HCT116 (cell line): ENCODE measurements around the gene PLAGL2. TPM values are rescaled to one million over a fixed set of nuclear protein-coding genes. Genes with fewer than 3 reads are reported as not detected.

Experiments
- ATAC-seq: fragments of 200-7000 bp; cut with Tn5 transposase; 2 replicates; pipeline ENCODE4 v1.9.1; 2020; ENCODE audit warnings: mild to moderate bottlenecking, moderate library complexity
- BruUV-seq: library from RNA; stranded (reverse); fragments of 400-500 nt; replicated peaks from 2 replicates; lab custom pipeline; 2021; lab: Mats Ljungman, UMichigan
- CTCF ChIA-PET: fragments of 300-600 bp; sonication (Branson Sonifier 250); formaldehyde crosslinking; loops from one replicate; lab custom pipeline; 2021; ENCODE audit warnings: antibody characterized with exemption; lab: Charles Lee
- POLR2A ChIA-PET: fragments of 300-600, 350-600 bp; sonication (Branson Sonifier 250); formaldehyde crosslinking; loops from one replicate; lab custom pipeline; 2021; ENCODE audit warnings: antibody characterized with exemption; lab: Charles Lee
- RAD21 ChIA-PET, 2 experiments: fragments of 300-600 bp; sonication (Branson Sonifier 250); formaldehyde crosslinking; loops; one replicate each; lab custom pipeline; 2023; ENCODE audit warnings: low total read pairs in 2 of 2; ENCODE audit not compliant: uncharacterized antibody in 2 of 2, unreplicated experiment in 2 of 2, low non-redundant PET in 1 of 2; lab: Charles Lee
- DNase-seq: peaks from one replicate; pipeline ENCODE4 v3.0.0-alpha.2; 2010; ENCODE audit warnings: low read depth, low spot score
- H2AFZ ChIP-seq: fragments of 200-600 bp; shearing (Covaris generic), sonication (generic); 2 replicates; pipeline ENCODE4 v1.6.1; 2017; ENCODE audit warnings: low read depth, mixed run types, mixed read lengths, antibody characterized with exemption, low read length; ENCODE audit not compliant: poor library complexity, severe bottlenecking
- H3K27ac ChIP-seq: 2 replicates; pipeline ENCODE4 v1.5.1; 2012; ENCODE audit warnings: low read depth, low read length
- H3K27me3 ChIP-seq: fragments of 200-600 bp; sonication (generic); 2 replicates; pipeline ENCODE4 v1.6.1; 2016; ENCODE audit warnings: mixed run types, low read length, mixed read lengths; ENCODE audit not compliant: insufficient read depth
- H3K36me3 ChIP-seq, 2 experiments: fragments of 200-500 bp in 1 of 2; fragments of 200-600 bp in 1 of 2; sonication (Bioruptor generic) in 1 of 2; sonication (generic) in 1 of 2; 2 replicates each; pipeline versions ENCODE4 v1.5.1 to v1.6.1; 2014 to 2016; ENCODE audit warnings: low read length in 2 of 2, inconsistent platforms in 1 of 2, mixed read lengths in 1 of 2, mixed run types in 1 of 2; ENCODE audit not compliant: insufficient read depth in 2 of 2, control insufficient read depth in 1 of 2
- H3K4me1 ChIP-seq, 2 experiments: fragments of 200-600 bp in 1 of 2; sonication (generic) in 1 of 2; 2 replicates each; pipeline versions ENCODE4 v1.5.1 to v1.6.1; 2012 to 2017; ENCODE audit warnings: low read length in 2 of 2, inconsistent platforms in 1 of 2, mild to moderate bottlenecking in 1 of 2, mixed read lengths in 1 of 2, mixed run types in 1 of 2, moderate library complexity in 1 of 2; ENCODE audit not compliant: insufficient read depth in 2 of 2, control insufficient read depth in 1 of 2
- H3K4me2 ChIP-seq: fragments of 200-600 bp; sonication (generic); 2 replicates; pipeline ENCODE4 v1.6.1; 2017; ENCODE audit warnings: mixed run types, low read length, mixed read lengths
- H3K4me3 ChIP-seq, 2 experiments: fragments of 200-600 bp in 1 of 2; sonication (generic) in 1 of 2; replicated peaks in 1 of 2; 2 replicates each; pipeline ENCODE4 v1.5.1; 2011 to 2016; ENCODE audit warnings: low read length in 2 of 2, control low read depth in 1 of 2, low read depth in 1 of 2, mild to moderate bottlenecking in 1 of 2, mixed read lengths in 1 of 2, mixed run types in 1 of 2
- H3K79me2 ChIP-seq: fragments of 200-600 bp; sonication (generic); 2 replicates; pipeline ENCODE4 v1.6.1; 2017; ENCODE audit warnings: mild to moderate bottlenecking, mixed run types, low read length, moderate library complexity, mixed read lengths; ENCODE audit not compliant: insufficient read depth
- H3K9ac ChIP-seq: fragments of 200-600 bp; sonication (generic); 2 replicates; pipeline ENCODE4 v1.6.1; 2016; ENCODE audit warnings: low read length, mixed read lengths
- H3K9me2 ChIP-seq: fragments of 200-600 bp; sonication (generic), shearing (Covaris generic); 2 replicates; pipeline ENCODE4 v1.6.1; 2017; ENCODE audit warnings: mixed run types, mild to moderate bottlenecking, moderate library complexity; ENCODE audit not compliant: insufficient read depth
- H3K9me3 ChIP-seq, 2 experiments: fragments of 200-500 bp in 1 of 2; fragments of 200-600 bp in 1 of 2; sonication (Bioruptor generic) in 1 of 2; sonication (generic) in 1 of 2; 2 replicates each; pipeline ENCODE4 v1.6.1; 2014 to 2017; ENCODE audit warnings: low read length in 2 of 2, mixed read lengths in 2 of 2, inconsistent platforms in 1 of 2, low read depth in 1 of 2, mild to moderate bottlenecking in 1 of 2, mixed run types in 1 of 2, moderate library complexity in 1 of 2; ENCODE audit not compliant: control insufficient read depth in 1 of 2, insufficient read depth in 1 of 2
- H4K20me1 ChIP-seq: fragments of 200-600 bp; sonication (generic), shearing (Covaris generic); 2 replicates; pipeline ENCODE4 v1.6.1; 2017; ENCODE audit warnings: mixed run types, mild to moderate bottlenecking, moderate library complexity; ENCODE audit not compliant: insufficient read depth
- ATF3 ChIP-seq: IDR thresholded peaks from 2 replicates; pipeline ENCODE4 v1.6.1; 2012
- CBX3 ChIP-seq: IDR thresholded peaks from 2 replicates; pipeline ENCODE4 v1.6.1; 2012; ENCODE audit warnings: low read depth
- CEBPB ChIP-seq: IDR thresholded peaks from 2 replicates; pipeline ENCODE4 v1.6.1; 2012; ENCODE audit warnings: low read depth
- EGR1 ChIP-seq: IDR thresholded peaks from 2 replicates; pipeline ENCODE4 v1.6.1; 2012; ENCODE audit warnings: low read depth
- ELF1 ChIP-seq: IDR thresholded peaks from 2 replicates; pipeline ENCODE4 v1.6.1; 2012; ENCODE audit warnings: low read depth, borderline replicate concordance
- EZH2phosphoT487 ChIP-seq: fragments of 200-600 bp; IDR thresholded peaks from 2 replicates; pipeline ENCODE4 v1.6.1; 2018; ENCODE audit warnings: antibody characterized with exemption, borderline replicate concordance
- FOSL1 ChIP-seq: IDR thresholded peaks from 2 replicates; pipeline ENCODE4 v1.6.1; 2012; ENCODE audit warnings: low read depth
- JUND ChIP-seq: IDR thresholded peaks from 2 replicates; pipeline ENCODE4 v1.6.1; 2012
- MAX ChIP-seq: IDR thresholded peaks from 2 replicates; pipeline ENCODE4 v1.6.1; 2012
- POLR2AphosphoS5 ChIP-seq: IDR thresholded peaks from 2 replicates; pipeline ENCODE4 v1.6.1; 2011; ENCODE audit warnings: mild to moderate bottlenecking, low read depth, low read length, moderate library complexity
- SIN3A ChIP-seq: IDR thresholded peaks from 2 replicates; pipeline ENCODE4 v1.6.1; 2012; ENCODE audit warnings: low read depth
- SP1 ChIP-seq: IDR thresholded peaks from 2 replicates; pipeline ENCODE4 v1.6.1; 2012; ENCODE audit warnings: low read depth
- YY1 ChIP-seq: IDR thresholded peaks from 2 replicates; pipeline ENCODE4 v1.6.1; 2011; ENCODE audit warnings: low read length, low read depth, moderate library complexity, mild to moderate bottlenecking; ENCODE audit not compliant: insufficient replicate concordance; ENCODE audit errors: extremely low read depth
- ZFX ChIP-seq: fragments of 450-650 bp; IDR thresholded peaks from 2 replicates; pipeline ENCODE4 v1.6.1; 2017
- ZNF274 ChIP-seq: fragments of 200-500 bp; sonication (Bioruptor generic); IDR thresholded peaks from 2 replicates; pipeline ENCODE4 v1.6.1; 2014; ENCODE audit warnings: mild to moderate bottlenecking, low read depth, low read length, inconsistent platforms
- intact Hi-C: fragments of 100-400 bp; cut with micrococcal nuclease; formaldehyde crosslinking; loops from 2 replicates; pipeline ENCODE4 v1.10.0; 2022
- total RNA-seq: library from RNA; stranded (reverse); gene quantifications from one replicate; pipeline ENCODE4 v1.2.1, GENCODE V29; 2021; ENCODE audit not compliant: unreplicated experiment
- TF ChIP-seq, protein P1 (sequence below), 3 experiments: fragments of 200-600 bp in 1 of 3; sonication (generic) in 1 of 3; IDR thresholded peaks in 2 of 3; conservative IDR thresholded peaks in 1 of 3; 2 replicates each; pipeline ENCODE4 v1.5.1; 2012 to 2017; ENCODE audit warnings: low read depth in 2 of 3, low read length in 2 of 3, antibody characterized with exemption in 1 of 3, borderline replicate concordance in 1 of 3, control low read depth in 1 of 3, mild to moderate bottlenecking in 1 of 3, mixed read lengths in 1 of 3, mixed run types in 1 of 3, moderate library complexity in 1 of 3; ENCODE audit not compliant: insufficient read depth in 1 of 3
- TF ChIP-seq, protein P2 (sequence below): IDR thresholded peaks from 2 replicates; pipeline ENCODE4 v1.6.1; 2011; ENCODE audit warnings: mild to moderate bottlenecking, low read length, moderate library complexity; ENCODE audit not compliant: insufficient replicate concordance; ENCODE audit errors: extremely low read depth

The PLAGL2 gene
- total RNA-seq, 1 experiment from 2014 or later: 18.3 TPM

DNA sequence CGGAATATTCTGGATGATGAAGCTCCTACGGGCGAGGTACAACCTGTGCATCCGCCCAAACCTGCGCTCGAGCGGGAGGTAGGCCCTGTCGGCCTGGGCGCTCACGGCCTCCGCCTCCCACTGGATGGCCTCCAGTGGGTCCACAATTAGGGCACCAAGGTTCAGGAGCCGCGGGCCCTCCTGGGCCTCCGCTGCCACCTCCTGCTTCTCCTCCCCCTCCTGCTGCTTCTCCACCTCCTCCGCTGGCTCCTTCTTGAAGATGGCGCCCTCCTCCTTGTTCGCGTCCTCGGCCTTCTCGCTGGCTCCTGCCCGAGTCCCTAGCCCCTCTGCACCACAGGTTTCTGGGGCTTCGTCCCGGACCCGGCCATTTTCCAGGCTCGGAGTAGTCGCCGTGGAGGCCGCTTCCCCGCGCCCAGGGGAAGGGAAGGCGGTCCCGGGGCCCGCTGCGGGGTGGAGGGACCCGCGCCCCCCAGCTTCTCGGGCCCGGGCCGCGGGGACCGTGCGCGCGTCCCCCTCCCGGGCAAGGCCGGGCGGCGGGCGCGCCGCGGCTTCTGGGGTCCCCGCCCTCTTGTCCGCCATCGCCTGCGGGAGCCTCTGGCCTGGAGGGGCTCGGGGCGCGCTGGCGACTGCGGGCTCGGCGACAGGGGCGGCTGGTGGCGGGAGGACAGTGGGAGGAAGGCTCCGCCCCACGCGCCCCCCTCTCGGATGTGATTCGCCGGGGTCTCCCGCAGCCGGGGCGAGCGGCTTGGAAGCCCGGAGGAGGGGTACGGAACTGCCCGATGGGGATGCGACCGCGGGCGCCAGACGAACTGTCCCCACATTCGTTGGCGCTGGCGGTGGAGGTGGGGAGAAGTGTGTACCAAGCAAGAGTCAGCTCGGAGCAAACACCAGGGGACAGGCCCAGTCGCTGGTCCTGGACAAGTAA lies 17.6 kb downstream of the PLAGL2 start:
- no TSS peak for BruUV-seq
- Histone ChIP-seq H3K4me3 (no peak overlapping the region), H4K20me1 (no peaks in the 10 kb centered on the region), H3K79me2 (no peaks in the 10 kb centered on the region; the same call in 1 of the 2 replicates), H2AFZ (no peak overlapping the region), H3K4me2 (no peak overlapping the region), H3K9ac (no peak overlapping the region), H3K9me2 (no peaks in the 10 kb centered on the region), H3K4me1 (no peaks in the 10 kb centered on the region), H3K27me3 (no peaks in the 10 kb centered on the region), H3K9me3 (no peaks in the 10 kb centered on the region), H3K27ac (no peak overlapping the region), H3K36me3 (0 out of 4 replicates have a peak, but pooled peaks cover 4 to 9% of the 10 kb centered on the region in 2 experiments)
- RAD21 ChIA-PET: no interaction called here
- CTCF ChIA-PET: no interaction called here
- POLR2A ChIA-PET: no interaction called here
- DNase-seq: no peak
- ATAC-seq: no peak
- intact Hi-C loops: no loop called here
- TF ChIP-seq CEBPB: no peak
- no peak for TF ChIP-seq SP1
- no peak for TF ChIP-seq POLR2AphosphoS5
- no peak for TF ChIP-seq FOSL1
- no peak for TF ChIP-seq ZFX
- no peak for TF ChIP-seq ATF3
- TF ChIP-seq CBX3: no peak
- TF ChIP-seq MAX: no peak
- no peak for TF ChIP-seq EZH2phosphoT487
- no peak for TF ChIP-seq EGR1
- no peak for TF ChIP-seq ELF1
- TF ChIP-seq, protein P1, sequence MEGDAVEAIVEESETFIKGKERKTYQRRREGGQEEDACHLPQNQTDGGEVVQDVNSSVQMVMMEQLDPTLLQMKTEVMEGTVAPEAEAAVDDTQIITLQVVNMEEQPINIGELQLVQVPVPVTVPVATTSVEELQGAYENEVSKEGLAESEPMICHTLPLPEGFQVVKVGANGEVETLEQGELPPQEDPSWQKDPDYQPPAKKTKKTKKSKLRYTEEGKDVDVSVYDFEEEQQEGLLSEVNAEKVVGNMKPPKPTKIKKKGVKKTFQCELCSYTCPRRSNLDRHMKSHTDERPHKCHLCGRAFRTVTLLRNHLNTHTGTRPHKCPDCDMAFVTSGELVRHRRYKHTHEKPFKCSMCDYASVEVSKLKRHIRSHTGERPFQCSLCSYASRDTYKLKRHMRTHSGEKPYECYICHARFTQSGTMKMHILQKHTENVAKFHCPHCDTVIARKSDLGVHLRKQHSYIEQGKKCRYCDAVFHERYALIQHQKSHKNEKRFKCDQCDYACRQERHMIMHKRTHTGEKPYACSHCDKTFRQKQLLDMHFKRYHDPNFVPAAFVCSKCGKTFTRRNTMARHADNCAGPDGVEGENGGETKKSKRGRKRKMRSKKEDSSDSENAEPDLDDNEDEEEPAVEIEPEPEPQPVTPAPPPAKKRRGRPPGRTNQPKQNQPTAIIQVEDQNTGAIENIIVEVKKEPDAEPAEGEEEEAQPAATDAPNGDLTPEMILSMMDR (IDR thresholded peaks at IDR 0.05 in 2 of 3, conservative IDR thresholded peaks at IDR 0.05 in 1 of 3; ENCODE audit: borderline replicate concordance in 1 of 3, insufficient read depth in 1 of 3, low read depth in 2 of 3, low read length in 2 of 3): no peak
- TF ChIP-seq, protein P2, sequence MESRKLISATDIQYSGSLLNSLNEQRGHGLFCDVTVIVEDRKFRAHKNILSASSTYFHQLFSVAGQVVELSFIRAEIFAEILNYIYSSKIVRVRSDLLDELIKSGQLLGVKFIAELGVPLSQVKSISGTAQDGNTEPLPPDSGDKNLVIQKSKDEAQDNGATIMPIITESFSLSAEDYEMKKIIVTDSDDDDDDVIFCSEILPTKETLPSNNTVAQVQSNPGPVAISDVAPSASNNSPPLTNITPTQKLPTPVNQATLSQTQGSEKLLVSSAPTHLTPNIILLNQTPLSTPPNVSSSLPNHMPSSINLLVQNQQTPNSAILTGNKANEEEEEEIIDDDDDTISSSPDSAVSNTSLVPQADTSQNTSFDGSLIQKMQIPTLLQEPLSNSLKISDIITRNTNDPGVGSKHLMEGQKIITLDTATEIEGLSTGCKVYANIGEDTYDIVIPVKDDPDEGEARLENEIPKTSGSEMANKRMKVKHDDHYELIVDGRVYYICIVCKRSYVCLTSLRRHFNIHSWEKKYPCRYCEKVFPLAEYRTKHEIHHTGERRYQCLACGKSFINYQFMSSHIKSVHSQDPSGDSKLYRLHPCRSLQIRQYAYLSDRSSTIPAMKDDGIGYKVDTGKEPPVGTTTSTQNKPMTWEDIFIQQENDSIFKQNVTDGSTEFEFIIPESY: no peak
- no peak for TF ChIP-seq YY1
- no peak for TF ChIP-seq ZNF274
- no peak for TF ChIP-seq JUND
- no peak for TF ChIP-seq SIN3A
